ENCODE results near the gene FARS2. TPM values are rescaled to one million over a fixed set of nuclear protein-coding genes. Genes with fewer than 3 reads are reported as not detected.

Gene FARS2
- total RNA-seq, 1 experiment from 2014 or later: 10.8 TPM

- DNase-seq (ENCODE audit: extremely low read depth, low read depth): no peak
These were observed 104.3 kb downstream of the FARS2 start for GRCh38 chr6:5365436-5366195.

- no peak for DNase-seq (ENCODE audit: extremely low read depth, low read depth)
These were observed 105.6 kb downstream of the FARS2 start for GRCh38 chr6:5366941-5367340.

- no peak for DNase-seq (ENCODE audit: extremely low read depth, low read depth)
These were observed 106.2 kb downstream of the FARS2 start for GRCh38 chr6:5367510-5367909.

GRCh38 chr6:5373430-5373829 lies 112.1 kb downstream of the FARS2 start:
- DNase-seq (ENCODE audit: extremely low read depth, low read depth): no peak

GRCh38 chr6:5378331-5378730 lies 117.0 kb downstream of the FARS2 start:
- no peak for DNase-seq (ENCODE audit: extremely low read depth, low read depth)

GRCh38 chr6:5379647-5380242 lies 118.4 kb downstream of the FARS2 start:
- peak; percentile 11 for DNase-seq (ENCODE audit: extremely low read depth, low read depth)

GRCh38 chr6:5383856-5384255 lies 122.5 kb downstream of the FARS2 start:
- DNase-seq (ENCODE audit: extremely low read depth, low read depth): no peak

- no peak for DNase-seq (ENCODE audit: extremely low read depth, low read depth)
These were observed 123.0 kb downstream of the FARS2 start for GRCh38 chr6:5384276-5384675.

- no peak for DNase-seq (ENCODE audit: extremely low read depth, low read depth)
These were observed 127.0 kb downstream of the FARS2 start for GRCh38 chr6:5388326-5388725.

- DNase-seq (ENCODE audit: extremely low read depth, low read depth): no peak
These were observed 127.9 kb downstream of the FARS2 start for GRCh38 chr6:5389086-5389745.

GRCh38 chr6:5390177-5390576 lies 128.9 kb downstream of the FARS2 start:
- no peak for DNase-seq (ENCODE audit: extremely low read depth, low read depth)

- no peak for DNase-seq (ENCODE audit: extremely low read depth, low read depth)
These were observed 133.0 kb downstream of the FARS2 start for GRCh38 chr6:5394280-5394679.

GRCh38 chr6:5395719-5396118 lies 134.4 kb downstream of the FARS2 start:
- DNase-seq (ENCODE audit: extremely low read depth, low read depth): no peak

- peak; percentile 16 for DNase-seq (ENCODE audit: extremely low read depth, low read depth)
These were observed 137.2 kb downstream of the FARS2 start for GRCh38 chr6:5398530-5398929.

- no peak for DNase-seq (ENCODE audit: extremely low read depth, low read depth)
These were observed 138.1 kb downstream of the FARS2 start for GRCh38 chr6:5399391-5399790.

GRCh38 chr6:5401845-5402738 lies 140.8 kb downstream of the FARS2 start:
- no peak for DNase-seq (ENCODE audit: extremely low read depth, low read depth)

- no peak for DNase-seq (ENCODE audit: extremely low read depth, low read depth)
These were observed 141.8 kb downstream of the FARS2 start for GRCh38 chr6:5403076-5403475.

- DNase-seq (ENCODE audit: extremely low read depth, low read depth): no peak
These were observed 142.3 kb downstream of the FARS2 start for GRCh38 chr6:5403609-5404008.

- no peak for DNase-seq (ENCODE audit: extremely low read depth, low read depth)
These were observed 144.7 kb downstream of the FARS2 start for GRCh38 chr6:5405976-5406375.

- no peak for DNase-seq (ENCODE audit: extremely low read depth, low read depth)
These were observed 150.1 kb downstream of the FARS2 start for GRCh38 chr6:5411414-5411813.

- DNase-seq (ENCODE audit: extremely low read depth, low read depth): no peak
These were observed 150.7 kb downstream of the FARS2 start for GRCh38 chr6:5412017-5412416.
